DMS53 (cell line): Measurements from ENCODE around the gene C9orf152.

Experiments
- DNase-seq: peaks from one replicate; lab custom pipeline; 2025; lab: John Stamatoyannopoulos, UW

The C9orf152 gene

GRCh38 chr9:110183208-110184145 lies 24.5 kb downstream of the C9orf152 start:
- peak; percentile 88 for DNase-seq

GRCh38 chr9:110180511-110181434 lies 27.2 kb downstream of the C9orf152 start:
- DNase-seq: peak; percentile 94

GRCh38 chr9:110179734-110180133 lies 28.2 kb downstream of the C9orf152 start:
- DNase-seq: peak; percentile 37

GRCh38 chr9:110178281-110178680 lies 29.7 kb downstream of the C9orf152 start:
- no peak for DNase-seq

GRCh38 chr9:110175275-110175968 lies 32.5 kb downstream of the C9orf152 start:
- no peak for DNase-seq

GRCh38 chr9:110173322-110173642 lies 34.7 kb downstream of the C9orf152 start:
- DNase-seq: peak; percentile 46

GRCh38 chr9:110170357-110171257 lies 37.4 kb downstream of the C9orf152 start:
- DNase-seq: no peak

GRCh38 chr9:110168486-110168885 lies 39.5 kb downstream of the C9orf152 start:
- no peak for DNase-seq

- no peak for DNase-seq
These were observed 46.0 kb downstream of the C9orf152 start for GRCh38 chr9:110161940-110162339.

GRCh38 chr9:110160685-110161084 lies 47.3 kb downstream of the C9orf152 start:
- DNase-seq: no peak

- no peak for DNase-seq
These were observed 47.8 kb downstream of the C9orf152 start for GRCh38 chr9:110160123-110160522.

- peak; percentile 68 for DNase-seq
These were observed 49.9 kb downstream of the C9orf152 start for GRCh38 chr9:110157823-110158664.

GRCh38 chr9:110156902-110157301 lies 51.1 kb downstream of the C9orf152 start:
- DNase-seq: no peak

GRCh38 chr9:110156416-110156815 lies 51.5 kb downstream of the C9orf152 start:
- DNase-seq: no peak

- no peak for DNase-seq
These were observed 52.2 kb downstream of the C9orf152 start for GRCh38 chr9:110155751-110156150.

- no peak for DNase-seq
These were observed 54.5 kb downstream of the C9orf152 start for GRCh38 chr9:110153431-110153830.

GRCh38 chr9:110152704-110153374 lies 55.1 kb downstream of the C9orf152 start:
- peak; percentile 78 for DNase-seq
